H1 (cell line): ENCODE results near the gene NELFB. TPM values are rescaled to one million over a fixed set of nuclear protein-coding genes. Genes with fewer than 3 reads are reported as not detected.

Experiments
- CBX8 ChIP-seq: fragments of 300-800, 300-1000 bp; sonication (generic); IDR thresholded peaks from 2 replicates; pipeline ENCODE4 v1.7.1; 2016; ENCODE audit warnings: low read depth, low read length, borderline replicate concordance
- polyA plus RNA-seq, 7 experiments: library from polyadenylated mRNA; depleted of rRNA in 3 of 7; stranded (reverse) in 5 of 7; unstranded in 2 of 7; fragments of >200 nt in 5 of 7; fragments of 200-250 nt in 2 of 7; gene quantifications; 1 replicate in 5 of 7; 2 replicates in 1 of 7; 4 replicates in 1 of 7; pipeline versions ENCODE4 v1.2.1 to v1.2.3, GENCODE V29; 2011 to 2013; ENCODE audit warnings: missing spikeins in 2 of 7, mixed read lengths in 2 of 7
- total RNA-seq: library from RNA; stranded (reverse); fragmentation: NEBNext Ultra II Directional; extraction: Animal tissue kit (Norgen Biotek cat#: 25700); gene quantifications from 2 replicates; pipeline ENCODE4 v1.2.1, GENCODE V29; 2021

NELFB gene
- total and polyA plus RNA-seq, 2 of the 8 experiments (the other 6 are each of a cell fraction or from before 2014, with no cell fraction given) = 57.6 to 78.0 TPM

DNA sequence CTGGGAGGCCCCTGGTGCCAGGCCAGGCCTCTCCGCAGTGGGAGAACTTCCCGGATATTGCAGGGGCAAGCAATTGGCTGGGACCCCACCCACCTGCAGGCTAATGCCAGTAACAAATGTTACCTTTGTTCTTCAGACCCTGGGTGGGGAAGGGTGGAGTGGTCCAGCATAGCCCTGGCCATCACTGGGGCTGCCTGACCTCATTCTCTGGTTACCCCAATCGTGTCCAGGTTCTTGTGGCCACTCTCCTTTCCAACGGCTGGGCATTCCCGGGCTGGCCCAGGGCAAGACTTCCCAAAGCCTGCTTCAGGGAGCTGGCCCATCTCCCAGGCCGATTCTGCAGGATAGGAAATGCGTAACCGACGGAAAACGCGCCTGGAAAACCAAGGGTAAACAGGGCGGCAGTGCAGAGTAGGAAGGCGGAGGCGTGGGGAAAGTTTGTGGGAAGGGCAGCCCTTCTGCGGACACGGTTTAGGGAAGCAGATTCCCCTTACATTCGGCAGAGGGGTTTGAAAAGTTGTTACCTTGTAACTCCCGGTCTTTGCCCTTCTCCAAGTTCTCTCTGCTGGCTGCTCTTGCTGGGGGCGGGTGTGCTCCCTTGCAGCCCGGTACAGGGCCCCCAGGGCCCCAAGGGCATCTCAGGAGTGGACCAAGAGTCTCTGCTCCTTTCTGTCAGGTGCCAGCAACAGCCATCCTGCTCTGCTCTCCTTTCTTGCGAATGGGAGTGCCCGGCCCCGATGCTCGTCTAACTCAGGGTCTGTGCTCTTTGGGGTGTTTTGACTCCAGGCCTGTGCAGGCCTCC, 43.5 kb downstream of the NELFB start (continued):
- no peak for TF ChIP-seq CBX8
